Upper lobe of right lung (tissue), 1 donor: Measurements from ENCODE around the gene FOXK2. TPM values are rescaled to one million over a fixed set of nuclear protein-coding genes. Genes with fewer than 3 reads are reported as not detected.
"Not testable (repeated sequence)": the region's sequence is repeated elsewhere in the genome, so short reads cannot be mapped to it uniquely, and the experiment has no call there.

Experiments used
- ATAC-seq: fragments of 200-7000 bp; cut with Tn5 transposase; one replicate; pipeline ENCODE4 v1.9.1; 2020; ENCODE audit warnings: mild to moderate bottlenecking, moderate library complexity
- DNase-seq: peaks from one replicate; pipeline ENCODE4 v3.0.0-alpha.2; 2020
- H3K27ac ChIP-seq: fragments of 200-600 bp; one replicate; pipeline ENCODE4 v1.8.0; 2022
- H3K27me3 ChIP-seq: fragments of 200-600 bp; one replicate; pipeline ENCODE4 v1.8.0; 2022; ENCODE audit warnings: mild to moderate bottlenecking
- H3K36me3 ChIP-seq: fragments of 200-600 bp; one replicate; pipeline ENCODE4 v1.8.0; 2022
- H3K4me1 ChIP-seq: fragments of 200-600 bp; one replicate; pipeline ENCODE4 v1.8.0; 2022
- H3K4me3 ChIP-seq: fragments of 200-600 bp; one replicate; pipeline ENCODE4 v1.8.0; 2022; ENCODE audit warnings: mild to moderate bottlenecking
- H3K9me3 ChIP-seq: fragments of 200-600 bp; one replicate; pipeline ENCODE4 v1.8.0; 2022
- intact Hi-C: fragments of 100-400 bp; cut with DNase I; formaldehyde crosslinking; loops from one replicate; pipeline ENCODE4 v1.11.0; 2022
- total RNA-seq: library from RNA; stranded (reverse); fragmentation: NEBNext Ultra II Directional; extraction: Animal tissue kit (Norgen Biotek cat#: 25700); gene quantifications from one replicate; pipeline ENCODE4 v1.2.1, GENCODE V29; 2021
- TF ChIP-seq, protein P1 (sequence below): fragments of 200-600 bp; IDR thresholded peaks from one replicate; pipeline ENCODE4 v1.8.0; 2022; ENCODE audit warnings: antibody characterized with exemption
- donor health status: DM: no; HTN: yes; CAD: no; lungs with severe emphysema.

FOXK2 gene
- total RNA-seq, 1 donor from 2014 or later: 62.4 TPM

GRCh38 chr17:82552580-82552979 is 33.0 kb downstream of the FOXK2 start:
- Histone ChIP-seq H3K27ac (no peak overlapping the region), H3K4me1 (peaks cover 56% of the 10 kb centered on the region), H3K4me3 (no peak overlapping the region), H3K36me3 (no peaks in the 10 kb centered on the region), H3K9me3 (no peaks in the 10 kb centered on the region), H3K27me3 (no peaks in the 10 kb centered on the region)
- DNase-seq (no peak), ATAC-seq (no peak)
- TF ChIP-seq, protein P1, sequence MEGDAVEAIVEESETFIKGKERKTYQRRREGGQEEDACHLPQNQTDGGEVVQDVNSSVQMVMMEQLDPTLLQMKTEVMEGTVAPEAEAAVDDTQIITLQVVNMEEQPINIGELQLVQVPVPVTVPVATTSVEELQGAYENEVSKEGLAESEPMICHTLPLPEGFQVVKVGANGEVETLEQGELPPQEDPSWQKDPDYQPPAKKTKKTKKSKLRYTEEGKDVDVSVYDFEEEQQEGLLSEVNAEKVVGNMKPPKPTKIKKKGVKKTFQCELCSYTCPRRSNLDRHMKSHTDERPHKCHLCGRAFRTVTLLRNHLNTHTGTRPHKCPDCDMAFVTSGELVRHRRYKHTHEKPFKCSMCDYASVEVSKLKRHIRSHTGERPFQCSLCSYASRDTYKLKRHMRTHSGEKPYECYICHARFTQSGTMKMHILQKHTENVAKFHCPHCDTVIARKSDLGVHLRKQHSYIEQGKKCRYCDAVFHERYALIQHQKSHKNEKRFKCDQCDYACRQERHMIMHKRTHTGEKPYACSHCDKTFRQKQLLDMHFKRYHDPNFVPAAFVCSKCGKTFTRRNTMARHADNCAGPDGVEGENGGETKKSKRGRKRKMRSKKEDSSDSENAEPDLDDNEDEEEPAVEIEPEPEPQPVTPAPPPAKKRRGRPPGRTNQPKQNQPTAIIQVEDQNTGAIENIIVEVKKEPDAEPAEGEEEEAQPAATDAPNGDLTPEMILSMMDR: no peak
- intact Hi-C loops: loop anchor here (10.0 kb wide), 1 partner anchor 198 kb away; the partner anchor contains the start of gene TEX19

- ATAC-seq: no peak
- no peaks in the 10 kb centered on the region for H3K36me3 ChIP-seq
- intact Hi-C loops: loop anchor here (10.0 kb wide), 1 partner anchor 199 kb away; the partner anchor contains the start of gene TEX19
- TF ChIP-seq, protein P1: no peak
- no peak for DNase-seq
- no peak overlapping the region for H3K27ac ChIP-seq
- no peak overlapping the region for H3K4me3 ChIP-seq
- peaks cover 58% of the 10 kb centered on the region for H3K4me1 ChIP-seq
- H3K9me3 ChIP-seq: no peaks in the 10 kb centered on the region
- H3K27me3 ChIP-seq: no peaks in the 10 kb centered on the region
Observed at GRCh38 chr17:82553210-82553930, 33.8 kb downstream of the FOXK2 start.

DNA sequence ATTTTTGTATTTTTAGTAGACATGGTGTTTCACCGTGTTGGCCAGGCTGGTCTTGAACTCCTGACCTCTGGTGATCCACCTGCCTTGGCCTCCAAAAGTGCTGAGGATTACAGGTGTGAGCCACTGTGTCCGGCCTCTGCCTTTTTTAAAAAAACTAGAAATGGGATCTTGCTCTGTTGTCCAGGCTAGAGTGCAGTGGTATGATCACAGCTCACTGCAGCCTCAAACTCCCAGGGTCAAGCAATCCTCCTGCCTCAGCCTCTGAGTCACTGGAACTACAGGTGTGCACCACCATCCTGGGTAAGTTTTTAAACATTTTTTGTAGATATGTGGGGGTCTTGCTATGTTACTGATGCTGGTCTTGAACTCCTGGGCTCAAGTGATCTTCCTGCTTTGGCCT is 38.0 kb downstream of the FOXK2 start:
- not testable (repeated sequence) for H3K4me3 ChIP-seq, H3K36me3 ChIP-seq, H3K27me3 ChIP-seq, ATAC-seq, H3K9me3 ChIP-seq, DNase-seq, H3K27ac ChIP-seq
- intact Hi-C loops: loop anchor here (10.0 kb wide), 1 partner anchor 203 kb away; the partner anchor contains the start of gene TEX19
- H3K4me1 ChIP-seq: peaks cover 41% of the 10 kb centered on the region

DNA sequence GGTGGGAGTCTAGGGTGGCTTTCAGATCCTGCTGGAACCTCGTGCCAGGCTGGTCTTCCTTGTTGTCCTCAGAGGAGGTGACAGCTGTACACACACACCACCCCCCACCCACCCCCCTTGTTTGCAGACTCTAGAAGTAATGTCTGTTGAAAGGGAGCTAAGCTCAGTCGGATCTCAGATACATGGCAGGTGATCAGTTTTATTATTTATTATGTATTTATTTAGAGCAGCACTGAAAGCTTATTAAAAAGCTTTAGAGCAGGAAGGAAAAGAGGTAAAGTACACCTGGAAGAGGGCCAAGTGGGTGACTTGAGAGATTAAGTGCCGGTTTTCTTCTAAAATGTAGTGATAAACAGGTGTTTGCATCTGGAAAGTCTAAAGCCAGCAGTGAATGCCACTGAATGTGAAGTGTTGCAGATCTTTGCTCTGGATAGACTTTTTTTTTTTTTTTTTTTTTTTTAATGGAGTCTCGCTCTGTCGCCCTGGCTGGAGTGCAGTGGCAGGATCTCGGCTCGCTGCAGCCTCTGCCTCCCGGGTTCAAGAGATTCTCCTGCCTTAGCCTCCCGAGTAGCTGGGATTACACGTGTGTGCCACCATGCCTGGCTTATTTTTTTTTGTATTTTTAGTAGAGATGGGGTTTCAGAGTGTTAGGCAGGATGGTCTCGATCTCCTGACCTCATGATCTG is 40.2 kb downstream of the FOXK2 start:
- TF ChIP-seq, protein P1: no peak
- intact Hi-C loops: loop anchor here (10.0 kb wide), 1 partner anchor 205 kb away; the partner anchor contains the start of gene TEX19
- Histone ChIP-seq H3K27ac (no peak overlapping the region), H3K36me3 (no peaks in the 10 kb centered on the region), H3K4me3 (no peak overlapping the region), H3K27me3 (no peaks in the 10 kb centered on the region), H3K9me3 (no peaks in the 10 kb centered on the region), H3K4me1 (peaks cover 27% of the 10 kb centered on the region)
- DNase-seq (no peak), ATAC-seq (no peak)

DNA sequence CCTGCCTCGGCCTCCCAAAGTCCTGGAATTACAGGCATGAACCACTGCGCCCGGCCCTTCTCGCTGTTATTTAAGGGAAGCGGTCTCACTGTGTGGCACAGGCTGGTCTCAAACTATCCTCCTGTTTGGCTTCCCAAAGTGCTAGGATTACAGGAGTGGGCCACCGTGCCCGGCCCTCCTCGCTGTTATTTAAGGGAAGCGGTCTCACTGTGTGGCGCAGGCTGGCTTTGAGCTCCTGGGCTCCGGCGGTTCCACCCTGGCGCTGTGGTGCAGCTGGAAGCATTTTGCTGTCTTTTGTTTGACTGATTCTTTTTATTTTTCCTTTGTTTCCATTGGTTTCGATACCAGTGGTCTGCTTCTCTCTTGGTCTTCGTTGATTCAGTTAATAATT is 40.7 kb downstream of the FOXK2 start:
- H3K27me3 ChIP-seq: no peaks in the 10 kb centered on the region
- TF ChIP-seq, protein P1: no peak
- DNase-seq: no peak

DNA sequence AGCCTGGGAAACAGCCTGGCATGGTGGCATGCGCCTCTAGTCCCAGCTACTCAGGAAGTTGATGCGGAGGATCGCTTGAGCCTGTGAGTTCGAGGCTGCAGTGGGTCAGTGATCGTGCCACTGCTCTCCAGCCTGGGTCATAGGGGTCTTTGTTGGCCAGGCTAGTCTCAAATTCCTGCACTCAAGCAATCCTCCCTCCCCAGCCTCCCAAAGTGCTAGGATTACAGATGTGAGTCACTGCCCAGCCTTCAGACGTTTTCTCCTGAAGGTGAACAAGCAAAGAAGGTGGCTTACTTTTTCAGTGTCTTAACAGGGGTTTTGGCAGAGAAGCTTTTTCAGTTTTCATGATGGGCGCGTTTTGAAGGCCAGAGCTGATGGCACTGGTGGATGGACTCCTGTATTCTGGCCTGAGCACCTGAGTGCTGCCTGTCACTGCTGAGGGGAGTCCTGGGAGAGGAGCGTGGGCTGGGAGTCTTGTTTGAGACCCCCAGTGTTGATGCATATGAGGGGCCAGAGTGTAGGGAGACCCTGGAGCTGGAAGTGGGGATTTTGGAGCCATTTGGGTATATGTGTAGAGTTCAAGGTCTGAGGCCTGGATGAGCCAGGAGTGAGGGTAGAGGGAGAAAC is 41.4 kb downstream of the FOXK2 start:
- peaks cover 32% of the 10 kb centered on the region for H3K4me1 ChIP-seq
- H3K27me3 ChIP-seq: no peaks in the 10 kb centered on the region
- no peak for ATAC-seq
- H3K9me3 ChIP-seq: no peaks in the 10 kb centered on the region
- TF ChIP-seq, protein P1: no peak
- no peak overlapping the region for H3K27ac ChIP-seq
- no peak overlapping the region for H3K4me3 ChIP-seq
- DNase-seq: no peak
- intact Hi-C loops: no loop called here
- H3K36me3 ChIP-seq: peaks cover 11% of the 10 kb centered on the region

More for the DNA sequence above, 40.7 kb downstream of the FOXK2 start:
- Histone ChIP-seq H3K27ac (no peak overlapping the region), H3K4me3 (no peak overlapping the region), H3K9me3 (no peaks in the 10 kb centered on the region), H3K36me3 (peaks cover 4% of the 10 kb centered on the region), H3K4me1 (peaks cover 27% of the 10 kb centered on the region)
- ATAC-seq: no peak
- intact Hi-C loops: no loop called here
